Muscle of leg (tissue), 11 donors: ENCODE measurements around the gene KCNE3. TPM values are rescaled to one million over a fixed set of nuclear protein-coding genes. Genes with fewer than 3 reads are reported as not detected.

Experiments
- DNase-seq: peaks from one replicate; pipeline ENCODE4 v3.0.0; 2013
- H3K27ac ChIP-seq: one replicate; pipeline ENCODE4 v1.5.1; 2013; ENCODE audit warnings: mild to moderate bottlenecking, low read length, control low read depth
- H3K27me3 ChIP-seq: one replicate; pipeline ENCODE4 v1.6.1; 2013; ENCODE audit warnings: low read length; ENCODE audit not compliant: control insufficient read depth, insufficient read depth
- H3K36me3 ChIP-seq: one replicate; pipeline ENCODE4 v1.6.1; 2013; ENCODE audit warnings: low read length; ENCODE audit not compliant: control insufficient read depth, insufficient read depth
- H3K4me1 ChIP-seq: one replicate; pipeline ENCODE4 v1.6.1; 2013; ENCODE audit warnings: low read length; ENCODE audit not compliant: control insufficient read depth, insufficient read depth
- H3K4me3 ChIP-seq: one replicate; pipeline ENCODE4 v1.5.1; 2013; ENCODE audit warnings: low read length, control low read depth
- H3K9me3 ChIP-seq: replicated peaks from 2 replicates; pipeline ENCODE4 v1.6.1; 2013; ENCODE audit warnings: low read depth, low read length; ENCODE audit not compliant: control insufficient read depth
- WGBS: methylation state at CpG from one replicate; pipeline ENCODE4 v1.1.5; 2013; ENCODE audit warnings: missing lambda C conversion rate; ENCODE audit not compliant: insufficient coverage; 5-methylcytosine and 5-hydroxymethylcytosine counted together
- polyA plus RNA-seq, 8 donors: library from polyadenylated mRNA; unstranded; fragments of 120-200 nt; gene quantifications; one replicate each; pipeline versions ENCODE4 v1.2.1 to v1.2.3, GENCODE V29; 2013; ENCODE audit warnings: inconsistent platforms in 1 of 8, low replicate concordance in 1 of 8; ENCODE audit not compliant: insufficient read length in 8 of 8, insufficient read depth in 1 of 8
- total RNA-seq: library from RNA; stranded (reverse); fragments of 120-200 nt; gene quantifications from one replicate; pipeline ENCODE4 v1.2.4, GENCODE V29; 2013

The KCNE3 gene
- total and polyA plus RNA-seq, 9 donors, result 1.2 to 3.7 (median 2.4) TPM

- Histone ChIP-seq H3K4me3 (no peak overlapping the region), H3K27ac (no peak overlapping the region), H3K36me3 (no peaks in the 10 kb centered on the region), H3K27me3 (peaks cover 2% of the 10 kb centered on the region), H3K9me3 (no peaks in the 10 kb centered on the region), H3K4me1 (peaks cover 8% of the 10 kb centered on the region)
- 60% methylated on average over 2 of the region's 5 CpGs for WGBS
- DNase-seq, result no peak
Observed at GRCh38 chr11:74471668-74472429, 4.5 kb upstream of the KCNE3 start.

- Histone ChIP-seq H3K27me3 (peaks cover 6% of the 10 kb centered on the region), H3K36me3 (no peaks in the 10 kb centered on the region), H3K4me3 (no peak overlapping the region), H3K27ac (no peak overlapping the region), H3K9me3 (no peaks in the 10 kb centered on the region), H3K4me1 (peaks cover 9% of the 10 kb centered on the region)
- no CpG with 5 or more reads among the region's 1 CpG for WGBS
- DNase-seq, result no peak
Observed at GRCh38 chr11:74471037-74471436, 3.7 kb upstream of the KCNE3 start.

- no peak for DNase-seq
- Histone ChIP-seq H3K36me3 (no peaks in the 10 kb centered on the region), H3K4me3 (no peak overlapping the region), H3K27ac (no peak overlapping the region), H3K4me1 (peaks cover 9% of the 10 kb centered on the region), H3K27me3 (peaks cover 6% of the 10 kb centered on the region), H3K9me3 (no peaks in the 10 kb centered on the region)
- WGBS, result 25% methylated on average over 2 of the region's 2 CpGs
Observed at GRCh38 chr11:74470526-74470925, 3.2 kb upstream of the KCNE3 start.

- Histone ChIP-seq H3K36me3 (no peaks in the 10 kb centered on the region), H3K9me3 (no peaks in the 10 kb centered on the region), H3K27me3 (peaks cover 6% of the 10 kb centered on the region), H3K4me3 (no peak overlapping the region), H3K4me1 (peaks cover 9% of the 10 kb centered on the region), H3K27ac (no peak overlapping the region)
- no CpG with 5 or more reads among the region's 1 CpG for WGBS
- DNase-seq, result no peak
Observed at GRCh38 chr11:74468936-74469335, 1.6 kb upstream of the KCNE3 start.

- peaks cover 6% of the 10 kb centered on the region for H3K27me3 ChIP-seq
- no peak overlapping the region for H3K4me3 ChIP-seq
- DNase-seq, result no peak
- no peaks in the 10 kb centered on the region for H3K36me3 ChIP-seq
- H3K9me3 ChIP-seq, result no peaks in the 10 kb centered on the region
- H3K4me1 ChIP-seq, result peaks cover 9% of the 10 kb centered on the region
- H3K27ac ChIP-seq, result no peak overlapping the region
Observed at GRCh38 chr11:74468521-74468920, 1.2 kb upstream of the KCNE3 start.

GRCh38 chr11:74468058-74468457, 709 bp upstream of the KCNE3 start:
- Histone ChIP-seq H3K27me3 (peaks cover 6% of the 10 kb centered on the region), H3K4me1 (peaks cover 9% of the 10 kb centered on the region), H3K27ac (no peak overlapping the region), H3K36me3 (no peaks in the 10 kb centered on the region), H3K9me3 (no peaks in the 10 kb centered on the region), H3K4me3 (no peak overlapping the region)
- DNase-seq, result no peak
- WGBS, result 73% methylated on average over 2 of the region's 4 CpGs

- no peaks in the 10 kb centered on the region for H3K9me3 ChIP-seq
- no peak for DNase-seq
- H3K27ac ChIP-seq, result no peak overlapping the region
- H3K4me1 ChIP-seq, result peaks cover 9% of the 10 kb centered on the region
- H3K27me3 ChIP-seq, result peaks cover 6% of the 10 kb centered on the region
- H3K4me3 ChIP-seq, result no peak overlapping the region
- H3K36me3 ChIP-seq, result no peaks in the 10 kb centered on the region
- no CpG with 5 or more reads among the region's 2 CpGs for WGBS
Observed at GRCh38 chr11:74465291-74465708, 2.0 kb downstream of the KCNE3 start.

GRCh38 chr11:74464746-74465145, 2.6 kb downstream of the KCNE3 start:
- Histone ChIP-seq H3K27me3 (peaks cover 6% of the 10 kb centered on the region), H3K27ac (no peak overlapping the region), H3K36me3 (no peaks in the 10 kb centered on the region), H3K4me1 (peaks cover 9% of the 10 kb centered on the region), H3K9me3 (no peaks in the 10 kb centered on the region), H3K4me3 (no peak overlapping the region)
- DNase-seq, result no peak
- no CpG with 5 or more reads among the region's 1 CpG for WGBS

- no peak for DNase-seq
- peaks cover 9% of the 10 kb centered on the region for H3K4me1 ChIP-seq
- H3K27ac ChIP-seq, result no peak overlapping the region
- no peaks in the 10 kb centered on the region for H3K36me3 ChIP-seq
- WGBS, result 70% methylated on average over 1 of the region's 1 CpG
- H3K4me3 ChIP-seq, result no peak overlapping the region
- peaks cover 6% of the 10 kb centered on the region for H3K27me3 ChIP-seq
- no peaks in the 10 kb centered on the region for H3K9me3 ChIP-seq
Observed at GRCh38 chr11:74463216-74463615, 4.1 kb downstream of the KCNE3 start.

GRCh38 chr11:74462631-74463030, 4.7 kb downstream of the KCNE3 start:
- WGBS, result 53% methylated on average over 4 of the region's 5 CpGs
- Histone ChIP-seq H3K4me1 (peaks cover 7% of the 10 kb centered on the region), H3K4me3 (no peak overlapping the region), H3K27me3 (peaks cover 6% of the 10 kb centered on the region), H3K36me3 (no peaks in the 10 kb centered on the region), H3K27ac (peak overlapping the region; percentile 42), H3K9me3 (no peaks in the 10 kb centered on the region)
- no peak for DNase-seq

- WGBS, result 88% methylated on average over 1 of the region's 2 CpGs
- DNase-seq, result peak; percentile 73
Observed at GRCh38 chr11:74462009-74462408, 5.3 kb downstream of the KCNE3 start.

More at GRCh38 chr11:74462009-74462408, 5.3 kb downstream of the KCNE3 start:
- Histone ChIP-seq H3K9me3 (no peaks in the 10 kb centered on the region), H3K27me3 (peaks cover 5% of the 10 kb centered on the region), H3K27ac (peak overlapping the region; percentile 42), H3K36me3 (no peaks in the 10 kb centered on the region), H3K4me1 (peaks cover 3% of the 10 kb centered on the region), H3K4me3 (peak overlapping the region; percentile 16)
